ENCODE measurements around the gene PTGER3.
A peak's percentile ranks its signal among the peaks of the same experiment; 100 is the strongest.

PTGER3 gene

DNA sequence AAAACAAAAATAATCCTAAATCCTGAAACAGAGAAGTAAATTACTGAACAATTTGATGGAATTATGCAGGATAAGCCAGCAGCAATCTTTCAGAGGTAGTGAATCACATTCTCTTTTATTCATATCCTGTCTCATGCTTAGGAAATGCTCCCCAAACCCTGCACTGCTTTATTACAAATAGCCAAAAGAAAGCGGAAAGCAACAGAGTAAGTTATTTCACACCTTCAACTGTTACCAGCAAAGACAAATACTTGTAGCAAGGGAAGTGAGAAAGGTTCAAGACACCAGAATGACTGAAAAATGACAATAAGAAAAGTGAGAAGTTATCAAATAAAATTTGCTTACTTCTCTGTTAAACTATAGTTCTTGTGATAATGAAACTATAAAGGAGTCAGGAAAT lies 27.1 kb upstream of the PTGER3 start:
- TF ChIP-seq GATA1 (IDR thresholded peaks at IDR 0.05; ENCODE audit: low read depth, low read length) (no peak), POLR2A (IDR thresholded peaks at IDR 0.05; ENCODE audit: low read length) (no peak)
- no peak for DNase-seq

DNA sequence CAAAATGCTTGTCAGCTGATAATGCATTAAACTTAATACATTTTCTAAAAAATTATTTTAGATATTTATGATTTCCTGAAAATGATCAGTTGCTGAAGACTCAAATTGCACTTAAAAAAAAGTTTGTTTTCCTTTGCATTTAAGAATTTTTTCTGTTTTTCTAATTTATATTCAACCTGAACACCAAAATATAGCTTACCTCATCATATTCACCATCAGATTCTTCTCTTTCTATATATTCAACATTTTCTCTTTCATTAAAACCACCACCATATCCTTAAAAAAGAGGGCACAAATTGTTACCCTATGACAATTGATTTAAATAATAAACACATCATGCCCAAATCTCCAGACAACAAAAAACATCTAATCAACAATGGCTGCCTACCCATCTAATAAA lies 24.7 kb upstream of the PTGER3 start:
- no peak for DNase-seq
- TF ChIP-seq POLR2A (IDR thresholded peaks at IDR 0.05; ENCODE audit: low read length): no peak
- no peak for TF ChIP-seq GATA1 (IDR thresholded peaks at IDR 0.05; ENCODE audit: low read depth, low read length)

DNA sequence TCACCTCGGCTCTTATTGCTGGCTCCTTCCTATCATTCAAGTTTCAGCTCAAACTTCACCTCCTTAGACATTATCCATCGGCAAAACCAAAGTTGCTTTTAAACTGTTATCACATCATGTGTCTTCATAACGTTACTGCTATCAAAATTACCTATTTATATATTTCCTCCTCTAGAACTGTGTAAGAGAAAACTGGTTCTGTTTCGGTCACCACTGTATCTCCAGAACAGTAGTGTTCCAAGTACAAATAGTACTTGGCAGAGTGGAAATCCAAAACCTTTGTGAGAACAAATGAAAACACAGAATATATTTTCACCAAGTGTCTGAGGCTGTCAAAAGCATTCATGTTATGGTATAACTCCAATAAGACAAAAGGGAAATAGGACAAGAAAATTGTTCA lies 24.1 kb upstream of the PTGER3 start:
- TF ChIP-seq POLR2A (IDR thresholded peaks at IDR 0.05; ENCODE audit: low read length): no peak
- no peak for TF ChIP-seq GATA1 (IDR thresholded peaks at IDR 0.05; ENCODE audit: low read depth, low read length)

DNA sequence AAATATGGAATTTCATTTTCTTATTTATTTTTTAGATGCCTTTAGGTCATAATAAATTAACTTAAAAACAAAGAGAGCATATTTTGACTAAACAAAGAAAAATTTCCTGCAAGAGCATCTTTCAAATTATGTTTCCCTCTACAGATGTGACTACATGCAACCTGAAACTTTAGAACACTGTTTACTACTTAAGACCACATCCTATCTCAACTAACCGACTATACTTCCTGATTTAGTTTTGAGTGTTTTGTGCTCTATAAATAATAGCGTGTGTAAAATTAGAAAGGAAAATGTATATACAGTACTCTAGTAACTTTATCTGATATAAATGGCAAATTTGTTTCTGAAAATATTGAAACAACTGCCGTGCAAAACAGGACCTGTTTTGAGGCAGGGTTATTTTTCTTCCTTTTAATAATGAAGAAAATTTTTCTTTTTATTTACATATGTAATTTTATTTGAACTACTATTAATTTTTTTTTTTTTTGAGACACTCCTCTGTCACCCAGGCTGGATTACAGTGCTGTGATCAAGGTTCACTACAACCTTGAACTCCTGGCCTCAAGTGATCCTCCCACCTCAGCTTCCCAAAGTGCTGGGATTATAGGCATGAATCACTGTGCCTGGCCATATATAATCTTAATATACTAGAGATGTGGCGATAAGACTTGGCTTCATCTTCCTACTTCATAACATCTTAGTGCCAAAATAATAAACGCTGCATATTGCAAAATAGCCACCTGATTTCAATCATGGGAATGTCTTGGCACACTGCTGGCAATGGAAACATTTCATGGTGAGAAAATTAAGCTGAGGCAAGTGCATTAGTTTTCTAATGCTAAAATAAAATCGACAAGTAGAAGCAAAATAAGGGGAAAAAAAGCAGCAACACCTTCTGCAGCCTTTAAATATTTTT lies 21.0 kb upstream of the PTGER3 start:
- DNase-seq: no peak
- TF ChIP-seq POLR2A (IDR thresholded peaks at IDR 0.05; ENCODE audit: low read length): no peak

More for the DNA sequence above, 24.1 kb upstream of the PTGER3 start:
- DNase-seq: no peak

- TF ChIP-seq GATA1 (IDR thresholded peaks at IDR 0.05; ENCODE audit: low read depth, low read length) (no peak), POLR2A (IDR thresholded peaks at IDR 0.05; ENCODE audit: low read length) (no peak)
- no peak for DNase-seq
Observed at GRCh38 chr1:71054791-71055190, 7.2 kb upstream of the PTGER3 start.

DNA sequence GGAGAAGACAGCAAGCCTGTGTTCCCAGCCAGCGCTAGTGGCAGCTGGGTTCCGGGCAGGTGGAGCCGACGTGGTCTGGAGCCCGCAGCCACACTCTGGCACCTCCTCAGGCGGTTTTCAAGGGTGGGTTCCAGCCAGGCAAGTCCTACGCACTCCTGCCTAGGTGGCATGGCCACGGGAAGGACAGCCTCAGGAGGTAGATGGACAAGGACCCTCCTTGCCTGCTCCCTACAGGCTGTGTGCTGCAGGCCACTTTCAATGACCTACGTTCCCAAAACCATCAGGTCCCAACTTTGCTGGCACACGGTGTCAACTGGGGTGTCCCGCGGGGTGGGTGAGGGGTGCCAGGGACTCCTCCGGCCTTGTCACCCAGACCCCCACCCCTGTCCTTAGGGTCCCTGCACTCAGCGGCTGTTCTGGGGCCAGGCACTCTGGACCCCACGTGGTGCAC lies 6.7 kb upstream of the PTGER3 start:
- TF ChIP-seq POLR2A (IDR thresholded peaks at IDR 0.05; ENCODE audit: low read length) (no peak), GATA1 (IDR thresholded peaks at IDR 0.05; ENCODE audit: low read depth, low read length) (no peak)
- no peak for DNase-seq

DNA sequence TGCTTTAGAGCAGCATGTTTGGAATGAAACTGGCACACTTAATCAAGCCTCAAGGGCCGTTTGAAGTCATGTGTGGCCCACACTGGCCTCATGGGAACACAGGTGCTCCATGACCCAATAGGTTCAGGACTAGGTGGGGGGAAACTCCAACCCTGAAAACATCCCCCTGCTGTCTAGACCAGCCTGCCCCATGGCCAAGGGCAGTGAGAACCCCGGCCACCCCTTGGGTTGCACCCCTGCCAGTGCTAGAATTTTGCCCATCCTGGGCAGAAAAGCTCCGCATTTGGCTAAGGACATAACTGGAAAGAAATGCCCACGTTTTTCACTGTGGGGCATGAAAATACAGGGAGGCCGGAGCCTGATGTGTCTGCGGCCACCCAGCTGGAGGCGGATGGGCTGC lies 6.1 kb upstream of the PTGER3 start:
- peak in 1 of 2 experiments; percentile 6 for DNase-seq
- no peak for TF ChIP-seq POLR2A (IDR thresholded peaks at IDR 0.05; ENCODE audit: low read length)
- TF ChIP-seq GATA1 (IDR thresholded peaks at IDR 0.05; ENCODE audit: low read depth, low read length): no peak

DNA sequence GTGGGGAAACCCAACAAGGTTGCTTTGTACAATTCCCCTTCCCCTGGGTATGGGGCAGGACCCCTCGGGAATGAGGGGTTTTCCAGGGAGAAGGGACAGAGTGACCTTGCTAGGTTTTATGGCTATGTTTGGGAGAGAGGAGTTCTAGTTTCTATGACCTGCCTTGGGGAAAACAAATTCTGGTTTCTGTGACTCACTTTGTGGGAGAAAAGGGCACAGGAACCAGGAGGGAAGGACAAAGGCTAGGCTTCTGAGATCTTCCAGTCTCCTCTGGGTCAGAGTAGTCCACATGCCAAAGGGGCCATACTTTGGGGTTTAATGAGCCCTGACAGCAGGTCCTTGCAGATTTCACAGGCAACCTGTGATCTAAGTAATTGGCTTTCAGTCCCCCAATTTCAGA lies 5.5 kb upstream of the PTGER3 start:
- no peak for DNase-seq
- TF ChIP-seq GATA1 (IDR thresholded peaks at IDR 0.05; ENCODE audit: low read depth, low read length) (no peak), POLR2A (IDR thresholded peaks at IDR 0.05; ENCODE audit: low read length) (no peak)

- TF ChIP-seq GATA1 (IDR thresholded peaks at IDR 0.05; ENCODE audit: low read depth, low read length): no peak
- TF ChIP-seq POLR2A (IDR thresholded peaks at IDR 0.05; ENCODE audit: low read length): no peak
- DNase-seq: peak; percentile 75 to 85
Observed at GRCh38 chr1:71049951-71050598, 2.5 kb upstream of the PTGER3 start.

GRCh38 chr1:71046891-71047634 lies 553 bp downstream of the PTGER3 start:
- peak; percentile 64 to 67 for DNase-seq
- no peak for TF ChIP-seq POLR2A (IDR thresholded peaks at IDR 0.05; ENCODE audit: low read length)
- no peak for TF ChIP-seq GATA1 (IDR thresholded peaks at IDR 0.05; ENCODE audit: low read depth, low read length)

GRCh38 chr1:71045463-71046028 lies 2.1 kb downstream of the PTGER3 start:
- DNase-seq: peak; percentile 8 to 20
- TF ChIP-seq POLR2A (IDR thresholded peaks at IDR 0.05; ENCODE audit: low read length): no peak
- TF ChIP-seq GATA1 (IDR thresholded peaks at IDR 0.05; ENCODE audit: low read depth, low read length): no peak

DNA sequence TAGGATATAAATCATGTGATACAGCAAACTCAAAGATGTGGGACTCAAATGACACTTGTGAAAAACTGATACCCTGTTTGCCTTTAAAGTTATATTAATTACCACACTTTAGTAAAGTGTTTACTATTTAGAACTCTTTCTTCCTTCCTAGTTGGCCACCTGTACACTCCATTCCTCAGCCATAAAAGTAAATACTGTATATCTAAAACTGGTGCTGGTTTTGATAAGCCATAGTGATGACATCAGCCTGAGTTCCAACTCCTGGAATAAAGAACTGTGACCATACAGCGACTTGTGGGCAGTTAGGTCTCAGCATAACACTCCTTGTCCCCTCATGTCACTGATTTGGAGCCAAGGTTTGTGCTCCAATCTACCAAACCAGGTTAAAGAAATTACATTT lies 2.8 kb downstream of the PTGER3 start:
- DNase-seq: peak in 1 of 2 experiments; percentile 22
- TF ChIP-seq POLR2A (IDR thresholded peaks at IDR 0.05; ENCODE audit: low read length) (no peak), GATA1 (IDR thresholded peaks at IDR 0.05; ENCODE audit: low read depth, low read length) (no peak)

- DNase-seq: no peak
- TF ChIP-seq POLR2A (IDR thresholded peaks at IDR 0.05; ENCODE audit: low read length): no peak
- no peak for TF ChIP-seq GATA1 (IDR thresholded peaks at IDR 0.05; ENCODE audit: low read depth, low read length)
Observed at GRCh38 chr1:71043065-71043464, 4.6 kb downstream of the PTGER3 start.

DNA sequence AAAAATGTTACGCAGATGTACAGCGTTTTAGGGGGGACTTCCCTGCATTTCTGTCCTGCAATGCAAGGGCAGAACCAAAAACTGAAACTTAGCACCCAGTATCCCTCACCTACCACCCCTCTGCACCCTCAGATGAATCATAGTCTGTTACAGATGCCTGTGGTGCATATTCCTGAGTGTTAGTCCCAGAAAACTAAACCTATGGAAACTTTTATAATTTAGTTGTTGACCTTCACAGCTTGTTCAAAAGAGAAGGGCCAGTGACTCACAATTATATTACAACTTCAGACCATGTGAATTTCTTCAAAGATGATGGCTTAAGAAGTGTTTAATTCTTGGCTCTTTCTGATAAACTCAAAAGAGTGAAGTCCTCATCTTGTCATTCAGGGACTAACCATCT lies 5.8 kb downstream of the PTGER3 start:
- DNase-seq: no peak
- no peak for TF ChIP-seq POLR2A (IDR thresholded peaks at IDR 0.05; ENCODE audit: low read length)
- TF ChIP-seq GATA1 (IDR thresholded peaks at IDR 0.05; ENCODE audit: low read depth, low read length): no peak

Measured in erythroblast (primary cell).